ENCODE results near the gene NPAT. TPM values are rescaled to one million over a fixed set of nuclear protein-coding genes. Genes with fewer than 3 reads are reported as not detected.

The NPAT gene
- total and polyA plus RNA-seq, 4 donors: 1.6 to 12.7 (median 5.9) TPM

DNA sequence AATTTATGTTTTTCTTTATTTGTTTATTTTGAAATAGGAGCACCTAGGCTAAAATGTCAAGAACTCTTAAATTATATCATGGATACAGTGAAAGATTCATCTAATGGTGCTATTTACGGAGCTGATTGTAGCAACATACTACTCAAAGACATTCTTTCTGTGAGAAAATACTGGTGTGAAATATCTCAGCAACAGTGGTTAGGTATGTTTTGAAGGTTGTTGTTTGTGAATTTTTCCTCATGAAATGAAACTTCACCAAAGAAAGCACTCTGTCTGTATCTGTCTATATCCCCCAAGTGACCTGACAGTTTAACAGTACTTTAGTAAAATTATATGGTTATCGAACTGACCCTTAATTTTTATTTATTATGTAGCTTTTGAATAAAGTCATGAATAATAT is 13.2 kb upstream of the NPAT start:
- Histone ChIP-seq H3K4me3 (ENCODE audit: low read depth in 1 of 3, low read length in 3 of 3) (no peak overlapping the region), H3K9me3 (ENCODE audit: control insufficient read depth in 4 of 4, low read length in 3 of 4) (no peaks in the 10 kb centered on the region), H3K9ac (ENCODE audit: low read depth in 1 of 2, low read length in 2 of 2) (no peak overlapping the region), H3K27me3 (ENCODE audit: control insufficient read depth in 4 of 4, insufficient read depth in 4 of 4, low read length in 3 of 4) (no peaks in the 10 kb centered on the region), H3K27ac (ENCODE audit: low read depth in 1 of 2, low read length in 2 of 2) (no peak overlapping the region), H3K36me3 (ENCODE audit: control insufficient read depth in 4 of 4, insufficient read depth in 3 of 4, low read depth in 1 of 4, low read length in 3 of 4) (peaks cover 7 to 33% (median 21%) of the 10 kb centered on the region in 4 donors), H3K4me1 (ENCODE audit: control insufficient read depth in 4 of 4, insufficient read depth in 4 of 4, low read length in 3 of 4) (no peaks in the 10 kb centered on the region)
- 93% methylated on average over 2 of the region's 2 CpGs for WGBS
- no peak for DNase-seq (ENCODE audit: low spot score)
- no peak for TF ChIP-seq FOXA2 (IDR thresholded peaks at IDR 0.05)
- TF ChIP-seq CTCF (IDR thresholded peaks at IDR 0.05; ENCODE audit: low read depth, low read length, missing input control): no peak
- TF ChIP-seq TAF1 (conservative IDR thresholded peaks at IDR 0.05): no peak
- TF ChIP-seq RAD21 (IDR thresholded peaks at IDR 0.05): no peak
- no peak for TF ChIP-seq HNF4G (IDR thresholded peaks at IDR 0.05)

DNA sequence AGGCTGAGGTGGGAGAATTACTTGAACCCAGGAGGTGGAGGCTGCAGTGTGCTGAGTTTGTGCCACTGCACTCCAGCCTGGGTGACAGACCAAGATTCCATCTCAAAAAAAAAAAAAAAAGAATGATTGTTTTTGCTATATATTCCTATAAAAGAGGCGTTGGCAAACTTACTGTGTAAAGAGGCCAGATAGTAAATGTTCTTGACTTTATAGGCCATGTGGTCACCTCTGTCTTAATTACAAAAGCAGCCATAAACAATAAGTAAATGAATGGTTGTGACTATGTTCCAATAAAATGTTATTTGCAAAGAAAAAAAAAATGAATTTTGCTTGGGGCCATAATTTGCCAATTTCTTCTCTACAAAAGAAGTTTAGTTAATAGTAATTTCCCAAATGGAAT is 12.8 kb upstream of the NPAT start:
- H3K4me1 ChIP-seq (ENCODE audit: control insufficient read depth in 4 of 4, insufficient read depth in 4 of 4, low read length in 3 of 4): no peaks in the 10 kb centered on the region
- 90% methylated on average over 1 of the region's 1 CpG for WGBS
- no peak overlapping the region for H3K4me3 ChIP-seq (ENCODE audit: low read depth in 1 of 3, low read length in 3 of 3)
- H3K27me3 ChIP-seq (ENCODE audit: control insufficient read depth in 4 of 4, insufficient read depth in 4 of 4, low read length in 3 of 4): no peaks in the 10 kb centered on the region
- H3K9ac ChIP-seq (ENCODE audit: low read depth in 1 of 2, low read length in 2 of 2): no peak overlapping the region
- TF ChIP-seq HNF4G (IDR thresholded peaks at IDR 0.05) (no peak), CTCF (IDR thresholded peaks at IDR 0.05; ENCODE audit: low read depth, low read length, missing input control) (no peak), YY1 (IDR thresholded peaks at IDR 0.05) (no peak)
- TF ChIP-seq, protein P1, sequence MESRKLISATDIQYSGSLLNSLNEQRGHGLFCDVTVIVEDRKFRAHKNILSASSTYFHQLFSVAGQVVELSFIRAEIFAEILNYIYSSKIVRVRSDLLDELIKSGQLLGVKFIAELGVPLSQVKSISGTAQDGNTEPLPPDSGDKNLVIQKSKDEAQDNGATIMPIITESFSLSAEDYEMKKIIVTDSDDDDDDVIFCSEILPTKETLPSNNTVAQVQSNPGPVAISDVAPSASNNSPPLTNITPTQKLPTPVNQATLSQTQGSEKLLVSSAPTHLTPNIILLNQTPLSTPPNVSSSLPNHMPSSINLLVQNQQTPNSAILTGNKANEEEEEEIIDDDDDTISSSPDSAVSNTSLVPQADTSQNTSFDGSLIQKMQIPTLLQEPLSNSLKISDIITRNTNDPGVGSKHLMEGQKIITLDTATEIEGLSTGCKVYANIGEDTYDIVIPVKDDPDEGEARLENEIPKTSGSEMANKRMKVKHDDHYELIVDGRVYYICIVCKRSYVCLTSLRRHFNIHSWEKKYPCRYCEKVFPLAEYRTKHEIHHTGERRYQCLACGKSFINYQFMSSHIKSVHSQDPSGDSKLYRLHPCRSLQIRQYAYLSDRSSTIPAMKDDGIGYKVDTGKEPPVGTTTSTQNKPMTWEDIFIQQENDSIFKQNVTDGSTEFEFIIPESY (IDR thresholded peaks at IDR 0.05): no peak
- no peaks in the 10 kb centered on the region for H3K9me3 ChIP-seq (ENCODE audit: control insufficient read depth in 4 of 4, low read length in 3 of 4)
- no peak for DNase-seq (ENCODE audit: low spot score)
- peaks cover 7 to 28% (median 18%) of the 10 kb centered on the region in 4 donors for H3K36me3 ChIP-seq (ENCODE audit: control insufficient read depth in 4 of 4, insufficient read depth in 3 of 4, low read depth in 1 of 4, low read length in 3 of 4)
- no peak overlapping the region for H3K27ac ChIP-seq (ENCODE audit: low read depth in 1 of 2, low read length in 2 of 2)

DNA sequence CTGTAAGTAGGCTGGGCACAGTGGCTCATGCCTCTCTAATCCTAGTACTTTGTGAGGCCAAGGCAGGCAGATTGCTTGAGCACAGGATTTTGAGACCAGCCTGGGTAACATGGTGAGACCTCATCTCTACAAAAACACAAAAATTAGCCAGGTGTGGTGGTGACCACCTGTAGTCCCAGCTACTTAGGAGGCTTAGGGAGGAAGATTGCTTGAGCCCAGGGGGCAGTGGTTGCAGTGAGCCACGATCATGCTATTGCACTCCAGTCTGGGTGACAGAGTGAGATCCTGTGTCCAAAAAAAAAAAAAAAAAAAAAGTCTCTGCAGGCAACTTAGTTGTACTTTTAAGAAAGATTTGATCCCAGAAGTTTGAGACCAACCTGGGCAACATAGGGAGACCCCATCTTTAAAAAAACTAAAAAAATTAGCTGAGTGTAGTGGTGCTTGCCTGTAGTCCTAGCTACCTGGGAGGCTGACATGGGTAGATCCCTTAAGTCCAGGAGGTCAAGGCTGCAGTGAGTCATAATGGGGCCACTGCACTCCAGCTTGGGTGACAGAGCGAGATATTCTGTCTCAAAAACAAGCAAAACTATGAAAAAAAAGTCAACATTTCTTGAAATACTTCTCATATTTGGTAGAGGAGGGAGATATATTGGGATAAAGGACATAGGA is 11.0 kb upstream of the NPAT start:
- H3K9me3 ChIP-seq (ENCODE audit: control insufficient read depth in 4 of 4, low read length in 3 of 4): no peaks in the 10 kb centered on the region
- H3K4me3 ChIP-seq (ENCODE audit: low read depth in 1 of 3, low read length in 3 of 3): no peak overlapping the region
- no peak overlapping the region for H3K27ac ChIP-seq (ENCODE audit: low read depth in 1 of 2, low read length in 2 of 2)
- no peak overlapping the region for H3K9ac ChIP-seq (ENCODE audit: low read depth in 1 of 2, low read length in 2 of 2)
- H3K27me3 ChIP-seq (ENCODE audit: control insufficient read depth in 4 of 4, insufficient read depth in 4 of 4, low read length in 3 of 4): no peaks in the 10 kb centered on the region
- no peak for TF ChIP-seq FOXA1 (IDR thresholded peaks at IDR 0.05)
- no peak for TF ChIP-seq RXRA (IDR thresholded peaks at IDR 0.05)
- no peak for TF ChIP-seq RAD21 (IDR thresholded peaks at IDR 0.05)
- no peak for TF ChIP-seq YY1 (IDR thresholded peaks at IDR 0.05)
- TF ChIP-seq TAF1 (conservative IDR thresholded peaks at IDR 0.05): no peak
- TF ChIP-seq REST (IDR thresholded peaks at IDR 0.05): no peak
- no peak for TF ChIP-seq MAX (IDR thresholded peaks at IDR 0.05)
- TF ChIP-seq HNF4A (conservative IDR thresholded peaks at IDR 0.05): peak; percentile 45 to 60
- TF ChIP-seq JUND (IDR thresholded peaks at IDR 0.05): peak; percentile 55 to 58
- WGBS: 95% methylated on average over 2 of the region's 2 CpGs
- peaks cover 6 to 31% (median 19%) of the 10 kb centered on the region in 4 donors for H3K36me3 ChIP-seq (ENCODE audit: control insufficient read depth in 4 of 4, insufficient read depth in 3 of 4, low read depth in 1 of 4, low read length in 3 of 4)
- no peaks in the 10 kb centered on the region for H3K4me1 ChIP-seq (ENCODE audit: control insufficient read depth in 4 of 4, insufficient read depth in 4 of 4, low read length in 3 of 4)
- no peak for DNase-seq (ENCODE audit: low spot score)

Data from liver (tissue), 9 donors.